Esophagus muscularis mucosa (tissue), 4 donors: Measurements from ENCODE around the gene KRCC1. TPM values are rescaled to one million over a fixed set of nuclear protein-coding genes. Genes with fewer than 3 reads are reported as not detected.

Source experiments
- DNase-seq: peaks from one replicate; pipeline ENCODE4 v3.0.0-alpha.2; 2017; ENCODE audit errors: extremely low spot score
- H3K27ac ChIP-seq, 4 donors: fragments of 200-600 bp; sonication (generic); replicated peaks in 1 of 4; 1 replicate in 3 of 4; 2 replicates in 1 of 4; pipeline ENCODE4 v1.5.1; 2016 to 2019; ENCODE audit warnings: mild to moderate bottlenecking in 1 of 4
- H3K27me3 ChIP-seq, 4 donors: fragments of 200-600 bp; sonication (generic); one replicate each; pipeline versions ENCODE4 v1.5.1 to v1.6.0; 2016 to 2019
- H3K36me3 ChIP-seq, 4 donors: fragments of 200-600 bp; sonication (generic); one replicate each; pipeline ENCODE4 v1.5.1; 2016 to 2019
- H3K4me1 ChIP-seq, 4 donors: fragments of 200-600 bp; sonication (generic); one replicate each; pipeline ENCODE4 v1.5.1; 2016 to 2019
- H3K4me3 ChIP-seq, 4 donors: fragments of 200-600 bp; sonication (generic); 1 replicate in 2 of 4; 2 replicates in 2 of 4; pipeline ENCODE4 v1.5.1; 2016 to 2019; ENCODE audit warnings: mild to moderate bottlenecking in 4 of 4, moderate library complexity in 1 of 4
- H3K9me3 ChIP-seq, 4 donors: fragments of 200-600 bp; sonication (generic); 1 replicate in 3 of 4; 2 replicates in 1 of 4; pipeline ENCODE4 v1.5.1; 2016 to 2019
- EP300 ChIP-seq: sonication (generic); formaldehyde crosslinking; IDR thresholded peaks from one replicate; pipeline ENCODE4 v1.6.1; 2017; ENCODE audit warnings: antibody characterized with exemption
- POLR2A ChIP-seq: fragments of 450-650 bp; IDR thresholded peaks from one replicate; pipeline ENCODE4 v1.6.1; 2017; ENCODE audit warnings: antibody characterized with exemption, moderate library complexity, mild to moderate bottlenecking, low read depth
- POLR2AphosphoS5 ChIP-seq, 2 donors: sonication (generic); formaldehyde crosslinking; IDR thresholded peaks; one replicate each; pipeline ENCODE4 v1.6.1; 2017; ENCODE audit warnings: antibody characterized with exemption in 2 of 2
- WGBS: methylation state at CpG from one replicate; pipeline ENCODE4 v1.1.5; 2018; 5-methylcytosine and 5-hydroxymethylcytosine counted together
- intact Hi-C: fragments of 100-400 bp; cut with DNase I; formaldehyde crosslinking; loops from one replicate; pipeline ENCODE4 v1.15.1; 2023
- total RNA-seq, 4 donors: library from RNA; depleted of rRNA; stranded (reverse); fragments of >200 nt; gene quantifications; one replicate each; pipeline versions ENCODE4 v1.1.0 to v1.2.1, GENCODE V29; 2016
- TF ChIP-seq, protein P1 (sequence below), 3 experiments: fragments of 200-600 bp in 2 of 3; fragments of 450-650 bp in 1 of 3; sonication (generic) in 2 of 3; IDR thresholded peaks; one replicate each; pipeline ENCODE4 v1.5.1; 2017 to 2019; ENCODE audit warnings: antibody characterized with exemption in 3 of 3, mild to moderate bottlenecking in 2 of 3, moderate library complexity in 1 of 3

The KRCC1 gene
- total RNA-seq, 4 donors from 2014 or later = 21.9 to 36.4 (median 27.9) TPM

DNA sequence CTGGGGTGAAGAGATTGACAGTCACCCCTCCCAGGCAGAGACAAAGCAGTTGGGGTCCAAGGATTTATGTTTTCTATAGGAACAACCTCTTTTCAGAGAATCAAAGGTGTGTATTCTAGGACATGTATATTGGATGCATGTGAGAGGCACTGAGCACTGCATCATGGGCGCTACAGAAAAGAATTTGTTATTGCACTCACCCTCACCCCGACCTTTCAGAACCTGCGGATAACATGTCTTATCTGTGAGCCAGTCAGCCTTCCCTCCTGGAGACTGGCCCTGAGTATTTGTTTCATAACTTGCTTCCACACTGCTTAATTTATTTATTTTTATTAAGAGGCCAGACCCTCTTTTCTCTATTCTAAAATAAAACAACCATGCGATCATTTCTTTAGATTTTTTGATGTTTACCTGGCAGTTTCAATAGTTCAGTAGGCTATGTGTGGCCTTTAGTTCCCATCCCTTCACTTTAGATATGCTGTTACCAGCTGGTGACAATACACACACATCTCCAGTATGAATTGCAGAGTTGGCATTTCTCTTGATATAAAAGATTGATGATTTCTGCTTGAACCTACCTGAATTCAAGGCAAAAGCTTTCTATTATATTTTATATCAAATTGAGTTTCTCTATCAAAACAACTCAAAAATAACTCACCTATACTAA, 42.4 kb upstream of the KRCC1 start:
- no peak overlapping the region for H3K27ac ChIP-seq
- no peak overlapping the region for H3K4me3 ChIP-seq
- no peaks in the 10 kb centered on the region for H3K9me3 ChIP-seq
- 67% methylated on average over 4 of the region's 4 CpGs for WGBS
- H3K4me1 ChIP-seq = peaks cover 0 to 15% (median 3%) of the 10 kb centered on the region in 4 donors
- DNase-seq = no peak
- intact Hi-C loops = no loop called here
- H3K36me3 ChIP-seq = peaks cover 0 to 14% (median 4%) of the 10 kb centered on the region in 4 donors
- no peak for TF ChIP-seq POLR2A
- no peak for TF ChIP-seq EP300
- TF ChIP-seq, protein P1, sequence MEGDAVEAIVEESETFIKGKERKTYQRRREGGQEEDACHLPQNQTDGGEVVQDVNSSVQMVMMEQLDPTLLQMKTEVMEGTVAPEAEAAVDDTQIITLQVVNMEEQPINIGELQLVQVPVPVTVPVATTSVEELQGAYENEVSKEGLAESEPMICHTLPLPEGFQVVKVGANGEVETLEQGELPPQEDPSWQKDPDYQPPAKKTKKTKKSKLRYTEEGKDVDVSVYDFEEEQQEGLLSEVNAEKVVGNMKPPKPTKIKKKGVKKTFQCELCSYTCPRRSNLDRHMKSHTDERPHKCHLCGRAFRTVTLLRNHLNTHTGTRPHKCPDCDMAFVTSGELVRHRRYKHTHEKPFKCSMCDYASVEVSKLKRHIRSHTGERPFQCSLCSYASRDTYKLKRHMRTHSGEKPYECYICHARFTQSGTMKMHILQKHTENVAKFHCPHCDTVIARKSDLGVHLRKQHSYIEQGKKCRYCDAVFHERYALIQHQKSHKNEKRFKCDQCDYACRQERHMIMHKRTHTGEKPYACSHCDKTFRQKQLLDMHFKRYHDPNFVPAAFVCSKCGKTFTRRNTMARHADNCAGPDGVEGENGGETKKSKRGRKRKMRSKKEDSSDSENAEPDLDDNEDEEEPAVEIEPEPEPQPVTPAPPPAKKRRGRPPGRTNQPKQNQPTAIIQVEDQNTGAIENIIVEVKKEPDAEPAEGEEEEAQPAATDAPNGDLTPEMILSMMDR (IDR thresholded peaks at IDR 0.05) = no peak
- no peak for TF ChIP-seq POLR2AphosphoS5 (IDR thresholded peaks at IDR 0.05)
- H3K27me3 ChIP-seq = no peaks in the 10 kb centered on the region

DNA sequence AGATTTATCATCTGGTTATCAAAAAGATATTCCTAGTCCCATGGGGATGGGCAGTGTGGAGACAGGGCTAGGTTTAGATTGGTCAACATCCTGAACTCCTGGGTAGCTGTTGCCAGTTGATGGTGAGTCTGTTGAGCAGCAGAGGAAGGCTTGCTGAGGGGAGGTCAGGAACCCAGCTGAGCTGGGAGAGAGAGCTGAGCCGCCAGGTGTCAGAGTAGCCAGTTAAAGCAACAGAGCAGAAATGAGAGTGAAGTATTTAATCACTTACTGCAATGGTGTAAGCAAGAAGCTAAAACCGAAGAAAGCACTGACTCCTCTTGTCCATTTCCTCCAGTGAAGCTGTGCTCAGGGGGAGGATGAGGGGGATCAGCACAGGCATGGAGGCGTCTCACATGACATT, 41.6 kb upstream of the KRCC1 start:
- TF ChIP-seq POLR2A (no peak), POLR2AphosphoS5 (IDR thresholded peaks at IDR 0.05) (no peak), EP300 (no peak)
- TF ChIP-seq, protein P1 (IDR thresholded peaks at IDR 0.05) = no peak
- DNase-seq = no peak
- H3K27ac ChIP-seq = no peak overlapping the region
- no peak overlapping the region for H3K4me3 ChIP-seq
- no peaks in the 10 kb centered on the region for H3K9me3 ChIP-seq
- intact Hi-C loops = no loop called here
- peaks cover 0 to 19% (median 7%) of the 10 kb centered on the region in 4 donors for H3K36me3 ChIP-seq
- H3K27me3 ChIP-seq = no peaks in the 10 kb centered on the region
- WGBS = 67% methylated on average over 3 of the region's 3 CpGs
- peaks cover 0 to 15% (median 3%) of the 10 kb centered on the region in 4 donors for H3K4me1 ChIP-seq

- 88% methylated on average over 5 of the region's 5 CpGs for WGBS
- Histone ChIP-seq H3K27ac (no peak overlapping the region), H3K4me3 (no peak overlapping the region), H3K36me3 (peaks cover 0 to 19% (median 7%) of the 10 kb centered on the region in 4 donors), H3K4me1 (peaks cover 0 to 15% (median 3%) of the 10 kb centered on the region in 4 donors), H3K9me3 (no peaks in the 10 kb centered on the region), H3K27me3 (no peaks in the 10 kb centered on the region)
- no peak for TF ChIP-seq POLR2A
- TF ChIP-seq, protein P1 (IDR thresholded peaks at IDR 0.05) = no peak
- TF ChIP-seq POLR2AphosphoS5 (IDR thresholded peaks at IDR 0.05) = no peak
- TF ChIP-seq EP300 = no peak
- intact Hi-C loops = no loop called here
- DNase-seq = no peak
These were observed 41.1 kb upstream of the KRCC1 start for GRCh38 chr2:88096708-88097107.

GRCh38 chr2:88095022-88095421, 39.4 kb upstream of the KRCC1 start:
- no peak overlapping the region for H3K27ac ChIP-seq
- TF ChIP-seq POLR2A = no peak
- TF ChIP-seq EP300 = no peak
- TF ChIP-seq, protein P1 (IDR thresholded peaks at IDR 0.05) = no peak
- no peak for TF ChIP-seq POLR2AphosphoS5 (IDR thresholded peaks at IDR 0.05)
- H3K4me1 ChIP-seq = peaks cover 0 to 11% (median under 1%) of the 10 kb centered on the region in 4 donors
- no peak overlapping the region for H3K4me3 ChIP-seq
- no peaks in the 10 kb centered on the region for H3K9me3 ChIP-seq
- H3K27me3 ChIP-seq = no peaks in the 10 kb centered on the region
- H3K36me3 ChIP-seq = peaks cover 0 to 19% (median 7%) of the 10 kb centered on the region in 4 donors
- no peak for DNase-seq
- intact Hi-C loops = no loop called here
- 78% methylated on average over 3 of the region's 3 CpGs for WGBS

DNA sequence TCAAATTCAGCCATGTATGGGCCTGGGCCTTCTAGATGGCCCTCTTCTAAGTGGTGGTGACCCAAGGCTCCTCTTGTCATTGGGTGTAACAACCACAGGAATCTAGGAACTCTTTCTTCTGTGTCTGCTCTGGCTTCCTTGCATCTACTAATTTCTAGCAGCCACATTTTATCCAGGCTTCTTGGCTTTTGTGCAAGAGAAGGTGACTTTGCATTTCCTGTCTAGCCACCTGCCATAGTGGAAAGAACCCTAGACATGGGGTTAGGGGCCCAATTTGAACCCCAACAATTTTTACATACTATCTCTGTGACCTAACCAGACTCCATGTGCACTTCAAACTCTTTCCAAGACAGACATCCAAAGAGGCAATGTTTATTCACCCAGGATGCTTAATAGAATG, 37.2 kb upstream of the KRCC1 start:
- peaks cover 0 to 19% (median 8%) of the 10 kb centered on the region in 4 donors for H3K36me3 ChIP-seq
- H3K9me3 ChIP-seq = no peaks in the 10 kb centered on the region
- TF ChIP-seq, protein P1 (IDR thresholded peaks at IDR 0.05) = no peak
- TF ChIP-seq POLR2A = no peak
- no peak for TF ChIP-seq POLR2AphosphoS5 (IDR thresholded peaks at IDR 0.05)
- TF ChIP-seq EP300 = no peak
- peaks cover 0 to 11% (median 0%) of the 10 kb centered on the region in 4 donors for H3K4me1 ChIP-seq
- no peak for DNase-seq
- H3K4me3 ChIP-seq = no peak overlapping the region
- H3K27ac ChIP-seq = no peak overlapping the region
- intact Hi-C loops = no loop called here
- no peaks in the 10 kb centered on the region for H3K27me3 ChIP-seq
